Parathyroid adenoma (tissue), 2 donors: ENCODE data around the gene HABP2.

Experiments used
- H2AFZ ChIP-seq: fragments of 300-600 bp; sonication (generic); one replicate; pipeline ENCODE4 v1.7.0; 2017; ENCODE audit warnings: antibody characterized with exemption, mild to moderate bottlenecking
- H3K27ac ChIP-seq: fragments of 300-600 bp; sonication (generic); one replicate; pipeline ENCODE4 v1.7.0; 2017
- H3K27me3 ChIP-seq: fragments of 300-600 bp; sonication (generic); one replicate; pipeline ENCODE4 v1.7.0; 2017; ENCODE audit warnings: low read length; ENCODE audit not compliant: control insufficient read depth, insufficient read depth
- H3K36me3 ChIP-seq: fragments of 300-600 bp; sonication (generic); one replicate; pipeline ENCODE4 v1.7.0; 2017; ENCODE audit warnings: low read length; ENCODE audit not compliant: control insufficient read depth, insufficient read depth
- H3K4me1 ChIP-seq: fragments of 300-600 bp; sonication (generic); one replicate; pipeline ENCODE4 v1.7.0; 2017; ENCODE audit warnings: control low read depth
- H3K4me2 ChIP-seq: fragments of 300-600 bp; sonication (generic); one replicate; pipeline ENCODE4 v1.7.0; 2017; ENCODE audit warnings: low read length
- H3K4me3 ChIP-seq: fragments of 300-600 bp; sonication (generic); one replicate; pipeline ENCODE4 v1.7.0; 2017; ENCODE audit warnings: low read depth, low read length
- H3K79me2 ChIP-seq: fragments of 300-600 bp; sonication (generic); one replicate; pipeline ENCODE4 v1.7.0; 2017; ENCODE audit warnings: control low read depth
- H3K9ac ChIP-seq: fragments of 300-600 bp; sonication (generic); one replicate; pipeline ENCODE4 v1.7.0; 2017; ENCODE audit warnings: mild to moderate bottlenecking
- H3K9me3 ChIP-seq: fragments of 300-600 bp; sonication (generic); one replicate; pipeline ENCODE4 v1.7.0; 2017; ENCODE audit warnings: low read length; ENCODE audit not compliant: control insufficient read depth
- TF ChIP-seq, protein P1 (sequence below): fragments of 300-600 bp; sonication (generic); IDR thresholded peaks from one replicate; pipeline ENCODE4 v1.7.0; 2017; ENCODE audit warnings: antibody characterized with exemption, mild to moderate bottlenecking
- donor health status: primary hyperparathyroidism.

Gene HABP2

DNA sequence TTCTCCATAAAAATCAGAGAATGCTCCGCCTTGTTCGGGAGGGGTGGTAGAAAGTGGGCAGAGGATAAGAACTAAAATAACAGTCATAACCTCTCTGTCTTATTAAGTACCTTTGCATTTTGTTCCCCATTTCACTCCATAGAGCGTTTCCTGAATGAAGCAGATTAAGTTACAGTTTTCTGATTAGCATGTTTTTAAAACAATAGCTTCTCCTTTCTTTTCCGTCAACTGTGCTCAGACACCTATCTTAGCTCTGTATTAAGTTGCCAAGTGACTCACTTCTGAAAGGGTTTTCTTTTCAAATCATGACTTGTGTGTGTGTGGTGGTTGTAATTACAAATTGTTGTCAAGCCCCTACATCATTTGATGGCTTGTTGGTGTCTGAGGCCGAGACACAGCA, 1.4 kb downstream of the HABP2 start:
- H3K27ac ChIP-seq: no peak overlapping the region
- H3K4me3 ChIP-seq: no peak overlapping the region
- no peaks in the 10 kb centered on the region for H3K79me2 ChIP-seq
- H3K27me3 ChIP-seq: no peaks in the 10 kb centered on the region
- H3K36me3 ChIP-seq: no peaks in the 10 kb centered on the region
- H2AFZ ChIP-seq: no peak overlapping the region
- peaks cover 4% of the 10 kb centered on the region for H3K4me1 ChIP-seq
- no peak overlapping the region for H3K9ac ChIP-seq
- TF ChIP-seq, protein P1, sequence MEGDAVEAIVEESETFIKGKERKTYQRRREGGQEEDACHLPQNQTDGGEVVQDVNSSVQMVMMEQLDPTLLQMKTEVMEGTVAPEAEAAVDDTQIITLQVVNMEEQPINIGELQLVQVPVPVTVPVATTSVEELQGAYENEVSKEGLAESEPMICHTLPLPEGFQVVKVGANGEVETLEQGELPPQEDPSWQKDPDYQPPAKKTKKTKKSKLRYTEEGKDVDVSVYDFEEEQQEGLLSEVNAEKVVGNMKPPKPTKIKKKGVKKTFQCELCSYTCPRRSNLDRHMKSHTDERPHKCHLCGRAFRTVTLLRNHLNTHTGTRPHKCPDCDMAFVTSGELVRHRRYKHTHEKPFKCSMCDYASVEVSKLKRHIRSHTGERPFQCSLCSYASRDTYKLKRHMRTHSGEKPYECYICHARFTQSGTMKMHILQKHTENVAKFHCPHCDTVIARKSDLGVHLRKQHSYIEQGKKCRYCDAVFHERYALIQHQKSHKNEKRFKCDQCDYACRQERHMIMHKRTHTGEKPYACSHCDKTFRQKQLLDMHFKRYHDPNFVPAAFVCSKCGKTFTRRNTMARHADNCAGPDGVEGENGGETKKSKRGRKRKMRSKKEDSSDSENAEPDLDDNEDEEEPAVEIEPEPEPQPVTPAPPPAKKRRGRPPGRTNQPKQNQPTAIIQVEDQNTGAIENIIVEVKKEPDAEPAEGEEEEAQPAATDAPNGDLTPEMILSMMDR: no peak
- H3K4me2 ChIP-seq: no peak overlapping the region
- H3K9me3 ChIP-seq: no peaks in the 10 kb centered on the region

- Histone ChIP-seq H3K27ac (no peak overlapping the region), H3K36me3 (no peaks in the 10 kb centered on the region), H3K4me3 (no peak overlapping the region), H3K79me2 (no peaks in the 10 kb centered on the region), H3K4me2 (no peak overlapping the region), H3K9me3 (no peaks in the 10 kb centered on the region), H2AFZ (no peak overlapping the region), H3K4me1 (no peaks in the 10 kb centered on the region), H3K9ac (no peak overlapping the region), H3K27me3 (no peaks in the 10 kb centered on the region)
- TF ChIP-seq, protein P1: no peak
These were observed 2.4 kb downstream of the HABP2 start for GRCh38 chr10:113555245-113555644.

DNA sequence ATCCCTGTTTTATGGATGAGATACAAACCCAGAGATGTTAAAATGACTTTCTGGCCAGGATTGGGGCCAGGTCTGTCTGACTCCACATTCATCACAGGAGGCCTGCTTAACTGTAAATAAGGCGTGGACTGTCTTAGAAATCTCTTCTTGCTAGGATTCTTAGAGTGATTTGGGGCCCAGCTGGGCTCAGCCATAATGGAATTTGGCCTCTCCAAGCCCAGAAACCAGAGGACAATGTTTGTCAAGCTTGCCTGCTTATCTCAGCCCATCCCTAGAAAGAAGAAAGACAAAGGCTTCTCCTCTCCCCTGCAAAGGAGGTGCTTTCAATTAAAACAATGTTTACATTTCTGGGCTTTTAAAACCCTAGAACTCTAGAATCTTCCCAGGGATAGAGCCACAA, 2.9 kb downstream of the HABP2 start:
- Histone ChIP-seq H2AFZ (no peak overlapping the region), H3K9ac (no peak overlapping the region), H3K79me2 (no peaks in the 10 kb centered on the region), H3K4me1 (no peaks in the 10 kb centered on the region), H3K4me3 (no peak overlapping the region), H3K4me2 (no peak overlapping the region), H3K27me3 (no peaks in the 10 kb centered on the region), H3K27ac (no peak overlapping the region), H3K9me3 (no peaks in the 10 kb centered on the region), H3K36me3 (no peaks in the 10 kb centered on the region)
- TF ChIP-seq, protein P1: no peak

DNA sequence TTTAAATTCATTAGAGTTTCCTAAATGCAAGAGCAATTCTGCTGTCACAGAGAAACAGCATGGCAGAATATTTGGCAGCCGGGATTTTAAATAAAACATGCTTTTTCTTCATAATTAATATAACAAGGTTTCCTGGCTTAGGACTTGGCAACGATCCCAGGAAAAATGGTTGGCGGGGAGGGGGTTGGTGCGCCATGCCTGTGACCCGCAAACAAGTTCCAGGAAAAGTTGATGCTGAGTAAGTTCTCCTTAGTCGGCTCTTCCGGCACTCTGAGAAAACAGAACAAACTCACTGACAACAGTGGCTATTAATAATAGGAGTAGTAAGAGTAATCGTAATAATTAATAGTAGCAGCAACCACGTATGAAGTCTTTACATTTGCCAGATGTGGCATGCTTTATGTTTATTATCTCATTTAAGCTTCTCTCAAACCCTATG, 4.6 kb downstream of the HABP2 start:
- Histone ChIP-seq H3K9me3 (no peaks in the 10 kb centered on the region), H3K27ac (no peak overlapping the region), H3K4me1 (no peaks in the 10 kb centered on the region), H3K79me2 (no peaks in the 10 kb centered on the region), H3K27me3 (no peaks in the 10 kb centered on the region), H2AFZ (no peak overlapping the region), H3K9ac (no peak overlapping the region), H3K4me2 (no peak overlapping the region), H3K36me3 (no peaks in the 10 kb centered on the region), H3K4me3 (no peak overlapping the region)
- TF ChIP-seq, protein P1: no peak

DNA sequence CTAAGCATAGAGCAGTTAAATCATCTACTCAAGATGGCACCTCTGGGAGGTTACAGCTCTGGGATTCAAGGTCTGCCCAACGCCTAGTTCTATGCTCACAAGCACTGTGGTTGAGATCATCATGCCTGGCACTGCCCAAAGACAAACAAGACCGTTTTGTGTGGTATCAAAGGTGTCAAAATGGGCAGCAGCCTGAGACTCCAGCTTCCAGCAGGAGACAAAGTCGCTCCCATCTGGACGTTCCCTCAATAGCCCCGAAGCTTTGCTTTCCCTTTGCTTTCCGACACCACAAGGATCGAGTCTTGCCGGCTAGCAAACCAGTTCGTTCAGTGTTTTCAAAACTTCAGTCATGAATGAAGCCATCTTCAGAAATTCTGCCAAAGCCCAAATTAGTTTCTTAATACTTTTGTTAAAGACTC, 5.1 kb downstream of the HABP2 start:
- Histone ChIP-seq H3K9me3 (no peaks in the 10 kb centered on the region), H3K4me3 (no peak overlapping the region), H3K4me2 (no peak overlapping the region), H3K27ac (no peak overlapping the region), H2AFZ (peak overlapping the region; percentile 2), H3K9ac (no peak overlapping the region), H3K79me2 (no peaks in the 10 kb centered on the region), H3K4me1 (no peaks in the 10 kb centered on the region), H3K36me3 (no peaks in the 10 kb centered on the region), H3K27me3 (no peaks in the 10 kb centered on the region)
- TF ChIP-seq, protein P1: no peak
